ENCODE results near the gene ZNF705A.
"Not testable (repeated sequence)": the region's sequence is repeated elsewhere in the genome, so short reads cannot be mapped to it uniquely, and the experiment has no call there.

ZNF705A gene

DNA sequence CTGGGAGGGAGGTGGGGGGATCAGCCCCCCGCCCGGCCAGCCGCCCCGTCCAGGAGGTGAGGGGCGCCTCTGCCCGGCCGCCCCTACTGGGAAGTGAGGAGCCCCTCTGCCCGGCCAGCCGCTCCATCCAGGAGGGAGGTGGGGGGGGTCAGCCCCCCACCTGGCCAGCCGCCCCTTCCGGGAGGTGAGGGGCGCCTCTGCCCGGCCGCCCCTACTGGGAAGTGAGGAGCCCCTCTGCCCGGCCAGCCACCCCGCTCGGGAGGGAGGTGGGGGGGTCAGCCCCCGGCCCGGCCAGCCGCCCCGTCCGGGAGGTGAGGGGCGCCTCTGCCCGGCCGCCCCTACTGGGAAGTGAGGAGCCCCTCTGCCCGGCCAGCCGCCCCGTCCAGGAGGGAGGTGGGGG, 27.4 kb downstream of the ZNF705A start:
- not testable (repeated sequence) for H3K4ac ChIP-seq (ENCODE audit: low read depth in 1 of 2, low read length in 2 of 2); H4K8ac ChIP-seq (ENCODE audit: low read length); H2BK12ac ChIP-seq (ENCODE audit: low read length in 2 of 2); H4K91ac ChIP-seq (ENCODE audit: low read length); H2BK5ac ChIP-seq (ENCODE audit: low read depth, low read length, poor library complexity, severe bottlenecking); H3K27me3 ChIP-seq (ENCODE audit: control insufficient read depth in 1 of 2, insufficient read depth in 1 of 2, low read length in 2 of 2); H3K9me3 ChIP-seq (ENCODE audit: control insufficient read depth, low read length); H3K9ac ChIP-seq (ENCODE audit: low read length); H2AK5ac ChIP-seq (ENCODE audit: low read length, severe bottlenecking); H3K79me1 ChIP-seq (replicated peaks; ENCODE audit: low read length, poor library complexity, severe bottlenecking); DNase-seq; H3K18ac ChIP-seq (ENCODE audit: low read depth in 1 of 2, low read length in 2 of 2); H2AFZ ChIP-seq (ENCODE audit: low read depth, low read length); H2BK120ac ChIP-seq (ENCODE audit: low read depth, low read length); H3K4me3 ChIP-seq (ENCODE audit: insufficient read depth in 1 of 2, low read depth in 1 of 2, low read length in 2 of 2); H3K4me2 ChIP-seq (ENCODE audit: low read length, poor library complexity, severe bottlenecking); H3K23ac ChIP-seq (ENCODE audit: low read length in 2 of 2); H3K4me1 ChIP-seq (ENCODE audit: control insufficient read depth, insufficient read depth, low read depth, low read length); H3K27ac ChIP-seq (ENCODE audit: low read length, poor library complexity, severe bottlenecking); H3K14ac ChIP-seq (ENCODE audit: low read length in 2 of 2); H2BK15ac ChIP-seq (ENCODE audit: low read depth, poor library complexity, severe bottlenecking); H3K36me3 ChIP-seq (ENCODE audit: control insufficient read depth in 1 of 2, insufficient read depth in 2 of 2, low read depth in 1 of 2, low read length in 2 of 2)
- 98% methylated on average over 7 of the region's 28 CpGs for WGBS

- not testable (repeated sequence) for H3K4me3 ChIP-seq (ENCODE audit: insufficient read depth in 1 of 2, low read depth in 1 of 2, low read length in 2 of 2); H2BK12ac ChIP-seq (ENCODE audit: low read length in 2 of 2); H3K9me3 ChIP-seq (ENCODE audit: control insufficient read depth, low read length); DNase-seq; H3K4me1 ChIP-seq (ENCODE audit: control insufficient read depth, insufficient read depth, low read depth, low read length); H3K27me3 ChIP-seq (ENCODE audit: control insufficient read depth in 1 of 2, insufficient read depth in 1 of 2, low read length in 2 of 2); H4K91ac ChIP-seq (ENCODE audit: low read length); H3K4me2 ChIP-seq (ENCODE audit: low read length, poor library complexity, severe bottlenecking); H2BK120ac ChIP-seq (ENCODE audit: low read depth, low read length); H3K79me1 ChIP-seq (replicated peaks; ENCODE audit: low read length, poor library complexity, severe bottlenecking); H3K9ac ChIP-seq (ENCODE audit: low read length); H3K4ac ChIP-seq (ENCODE audit: low read depth in 1 of 2, low read length in 2 of 2); H2AFZ ChIP-seq (ENCODE audit: low read depth, low read length); H3K36me3 ChIP-seq (ENCODE audit: control insufficient read depth in 1 of 2, insufficient read depth in 2 of 2, low read depth in 1 of 2, low read length in 2 of 2); H3K14ac ChIP-seq (ENCODE audit: low read length in 2 of 2); H2BK15ac ChIP-seq (ENCODE audit: low read depth, poor library complexity, severe bottlenecking); H3K23ac ChIP-seq (ENCODE audit: low read length in 2 of 2); H3K18ac ChIP-seq (ENCODE audit: low read depth in 1 of 2, low read length in 2 of 2); H2BK5ac ChIP-seq (ENCODE audit: low read depth, low read length, poor library complexity, severe bottlenecking); H2AK5ac ChIP-seq (ENCODE audit: low read length, severe bottlenecking); H4K8ac ChIP-seq (ENCODE audit: low read length); H3K27ac ChIP-seq (ENCODE audit: low read length, poor library complexity, severe bottlenecking)
- WGBS = 78% methylated on average over 2 of the region's 2 CpGs
These were observed 31.3 kb downstream of the ZNF705A start for GRCh38 chr12:8188088-8188487.

DNA sequence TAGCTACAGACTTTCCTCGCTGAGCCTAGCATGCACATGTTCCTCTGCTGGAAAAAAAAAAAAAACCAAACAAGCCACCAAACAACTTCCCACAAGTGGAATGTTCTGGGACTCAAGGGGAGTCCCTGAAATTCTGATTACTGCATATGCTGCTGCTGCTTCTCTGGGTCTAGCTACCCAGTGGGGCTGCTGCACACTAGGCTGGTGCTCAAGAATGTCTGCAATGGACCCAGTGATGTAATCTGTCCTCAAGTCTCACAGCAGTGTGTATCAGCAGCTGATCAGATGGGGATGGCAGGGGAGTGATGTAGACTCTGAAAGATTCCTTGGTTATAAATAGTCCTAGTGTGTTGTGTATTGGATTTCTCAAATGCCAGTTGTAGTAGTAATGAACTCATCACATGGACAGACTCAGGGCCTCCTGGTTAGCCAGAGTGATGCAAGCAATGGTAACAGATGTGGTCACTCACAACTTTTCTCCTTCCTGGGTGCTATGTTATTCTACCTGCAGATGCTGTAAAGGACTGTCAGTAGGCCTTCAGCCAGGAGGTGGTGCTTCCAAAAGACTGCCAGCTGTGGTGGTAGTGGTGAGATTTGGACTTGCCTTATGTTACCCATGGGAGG, 41.0 kb downstream of the ZNF705A start:
- H3K36me3 ChIP-seq (ENCODE audit: control insufficient read depth in 1 of 2, insufficient read depth in 2 of 2, low read depth in 1 of 2, low read length in 2 of 2); H3K14ac ChIP-seq (ENCODE audit: low read length in 2 of 2); H3K27me3 ChIP-seq (ENCODE audit: control insufficient read depth in 1 of 2, insufficient read depth in 1 of 2, low read length in 2 of 2); H3K4me1 ChIP-seq (ENCODE audit: control insufficient read depth, insufficient read depth, low read depth, low read length); H3K18ac ChIP-seq (ENCODE audit: low read depth in 1 of 2, low read length in 2 of 2); H3K27ac ChIP-seq (ENCODE audit: low read length, poor library complexity, severe bottlenecking); H3K9me3 ChIP-seq (ENCODE audit: control insufficient read depth, low read length); H2BK120ac ChIP-seq (ENCODE audit: low read depth, low read length); H3K4me2 ChIP-seq (ENCODE audit: low read length, poor library complexity, severe bottlenecking); H3K4me3 ChIP-seq (ENCODE audit: insufficient read depth in 1 of 2, low read depth in 1 of 2, low read length in 2 of 2); H3K79me1 ChIP-seq (replicated peaks; ENCODE audit: low read length, poor library complexity, severe bottlenecking); H2BK15ac ChIP-seq (ENCODE audit: low read depth, poor library complexity, severe bottlenecking); H2AFZ ChIP-seq (ENCODE audit: low read depth, low read length); H4K8ac ChIP-seq (ENCODE audit: low read length); H3K9ac ChIP-seq (ENCODE audit: low read length); H3K23ac ChIP-seq (ENCODE audit: low read length in 2 of 2); H2BK5ac ChIP-seq (ENCODE audit: low read depth, low read length, poor library complexity, severe bottlenecking); H2BK12ac ChIP-seq (ENCODE audit: low read length in 2 of 2); H2AK5ac ChIP-seq (ENCODE audit: low read length, severe bottlenecking); H3K4ac ChIP-seq (ENCODE audit: low read depth in 1 of 2, low read length in 2 of 2); H4K91ac ChIP-seq (ENCODE audit: low read length): not testable (repeated sequence)
- peak; percentile 78 for DNase-seq
- WGBS = 85% methylated on average over 1 of the region's 1 CpG

DNA sequence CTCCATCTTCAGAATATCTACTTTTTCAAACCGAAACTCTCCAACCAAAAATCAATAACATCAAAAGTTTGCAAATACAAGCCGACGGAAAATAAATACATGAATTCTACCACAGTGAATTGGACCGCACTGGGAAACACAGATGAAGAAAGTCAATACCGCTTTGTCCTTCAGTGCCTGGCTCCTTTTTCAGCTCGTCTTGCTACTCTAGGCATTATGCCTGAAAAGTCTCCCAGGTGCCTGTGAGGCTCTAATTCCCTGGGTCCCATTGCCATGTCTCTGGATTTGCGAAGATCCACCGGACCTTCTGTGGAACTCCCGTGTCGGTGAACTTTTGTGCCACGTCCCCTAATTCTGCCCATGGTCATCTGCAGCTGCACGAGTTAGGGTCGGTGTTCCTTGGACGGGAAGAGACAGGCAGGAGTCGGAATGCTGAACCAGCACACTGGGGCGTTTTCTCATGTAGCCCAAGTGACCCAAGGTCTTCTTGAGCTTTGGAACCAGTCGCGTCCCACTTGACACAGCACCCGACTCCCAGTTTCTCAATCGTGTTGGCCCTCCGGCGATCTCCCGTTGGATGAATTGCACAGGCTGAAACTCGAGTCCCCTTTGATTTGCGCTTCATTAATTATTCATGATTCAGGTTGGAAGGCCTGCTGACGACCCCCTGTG, 62.0 kb downstream of the ZNF705A start:
- not testable (repeated sequence) for H3K9ac ChIP-seq (ENCODE audit: low read length); H4K91ac ChIP-seq (ENCODE audit: low read length); H3K9me3 ChIP-seq (ENCODE audit: control insufficient read depth, low read length); H3K4me1 ChIP-seq (ENCODE audit: control insufficient read depth, insufficient read depth, low read depth, low read length); H3K4ac ChIP-seq (ENCODE audit: low read depth in 1 of 2, low read length in 2 of 2); H3K79me1 ChIP-seq (replicated peaks; ENCODE audit: low read length, poor library complexity, severe bottlenecking); H3K4me3 ChIP-seq (ENCODE audit: insufficient read depth in 1 of 2, low read depth in 1 of 2, low read length in 2 of 2); H4K8ac ChIP-seq (ENCODE audit: low read length); DNase-seq; H2BK15ac ChIP-seq (ENCODE audit: low read depth, poor library complexity, severe bottlenecking); H2AFZ ChIP-seq (ENCODE audit: low read depth, low read length); H3K14ac ChIP-seq (ENCODE audit: low read length in 2 of 2); H3K36me3 ChIP-seq (ENCODE audit: control insufficient read depth in 1 of 2, insufficient read depth in 2 of 2, low read depth in 1 of 2, low read length in 2 of 2); H3K27me3 ChIP-seq (ENCODE audit: control insufficient read depth in 1 of 2, insufficient read depth in 1 of 2, low read length in 2 of 2); H2BK5ac ChIP-seq (ENCODE audit: low read depth, low read length, poor library complexity, severe bottlenecking); H2BK120ac ChIP-seq (ENCODE audit: low read depth, low read length); H3K18ac ChIP-seq (ENCODE audit: low read depth in 1 of 2, low read length in 2 of 2); H3K4me2 ChIP-seq (ENCODE audit: low read length, poor library complexity, severe bottlenecking); H2BK12ac ChIP-seq (ENCODE audit: low read length in 2 of 2); H3K23ac ChIP-seq (ENCODE audit: low read length in 2 of 2); H3K27ac ChIP-seq (ENCODE audit: low read length, poor library complexity, severe bottlenecking); H2AK5ac ChIP-seq (ENCODE audit: low read length, severe bottlenecking)
- 88% methylated on average over 26 of the region's 26 CpGs for WGBS
